Measurements from ENCODE around the gene BUD23.
"Not testable (repeated sequence)": the region's sequence is repeated elsewhere in the genome, so short reads cannot be mapped to it uniquely, and the experiment has no call there.

Gene BUD23

GRCh38 chr7:73719806-73720169, 36.4 kb downstream of the BUD23 start:
- DNase-seq = no peak

- not testable (repeated sequence) for DNase-seq
Measured at GRCh38 chr7:73720443-73720842, 37.0 kb downstream of the BUD23 start.

GRCh38 chr7:73721377-73721817, 38.0 kb downstream of the BUD23 start:
- DNase-seq = no peak

GRCh38 chr7:73722182-73722581, 38.8 kb downstream of the BUD23 start:
- DNase-seq = not testable (repeated sequence)

- no peak for DNase-seq
Measured at GRCh38 chr7:73722785-73723184, 39.4 kb downstream of the BUD23 start.

GRCh38 chr7:73723813-73724212, 40.4 kb downstream of the BUD23 start:
- no peak for DNase-seq

GRCh38 chr7:73726083-73726466, 42.7 kb downstream of the BUD23 start:
- DNase-seq = no peak

GRCh38 chr7:73727952-73728351, 44.6 kb downstream of the BUD23 start:
- DNase-seq = no peak

GRCh38 chr7:73728551-73728950, 45.2 kb downstream of the BUD23 start:
- DNase-seq = no peak

GRCh38 chr7:73730485-73730884, 47.1 kb downstream of the BUD23 start:
- DNase-seq = no peak

GRCh38 chr7:73732397-73732796, 49.0 kb downstream of the BUD23 start:
- no peak for DNase-seq

- DNase-seq = peak; percentile 90
Measured at GRCh38 chr7:73734619-73735527, 51.5 kb downstream of the BUD23 start.

GRCh38 chr7:73735528-73735905, 52.1 kb downstream of the BUD23 start:
- DNase-seq = no peak

- no peak for DNase-seq
Measured at GRCh38 chr7:73736885-73737284, 53.5 kb downstream of the BUD23 start.

- no peak for DNase-seq
Measured at GRCh38 chr7:73737491-73738219, 54.3 kb downstream of the BUD23 start.

GRCh38 chr7:73738220-73738611, 54.8 kb downstream of the BUD23 start:
- peak; percentile 70 for DNase-seq

GRCh38 chr7:73738612-73739386, 55.4 kb downstream of the BUD23 start, which contains the start of gene ABHD11:
TSS of gene ABHD11 (minus strand) at chr7:73738802. CDS start at chr7:73738770, 32 bp downstream.
- peak; percentile 98 for DNase-seq

GRCh38 chr7:73739387-73739767, 56.0 kb downstream of the BUD23 start:
- no peak for DNase-seq

GRCh38 chr7:73740212-73740611, 56.8 kb downstream of the BUD23 start:
- DNase-seq = no peak

GRCh38 chr7:73740771-73741170, 57.4 kb downstream of the BUD23 start:
- no peak for DNase-seq

- DNase-seq = no peak
Measured at GRCh38 chr7:73741600-73741999, 58.2 kb downstream of the BUD23 start.

GRCh38 chr7:73742338-73742752, 58.9 kb downstream of the BUD23 start:
- DNase-seq = no peak

All from activated CD4-positive, alpha-beta T cell treated with anti-CD3 and anti-CD28 coated beads, Interleukin-2, amount 50 U/mL, for 16 hours (primary cell).